Measurements from ENCODE around the gene VPS52.
"Not testable (repeated sequence)": the region's sequence is repeated elsewhere in the genome, so short reads cannot be mapped to it uniquely, and the experiment has no call there.

VPS52 gene

GRCh38 chr6:33299237-33299944 is 27.7 kb upstream of the VPS52 start:
- FAIRE-seq: peak; percentile 55

GRCh38 chr6:33298773-33299236 is 27.1 kb upstream of the VPS52 start, which contains the start of gene RGL2:
Gene RGL2 (minus strand): TSS chr6:33298942. CDS start chr6:33298610, 332 bp downstream.
- FAIRE-seq: no peak

DNA sequence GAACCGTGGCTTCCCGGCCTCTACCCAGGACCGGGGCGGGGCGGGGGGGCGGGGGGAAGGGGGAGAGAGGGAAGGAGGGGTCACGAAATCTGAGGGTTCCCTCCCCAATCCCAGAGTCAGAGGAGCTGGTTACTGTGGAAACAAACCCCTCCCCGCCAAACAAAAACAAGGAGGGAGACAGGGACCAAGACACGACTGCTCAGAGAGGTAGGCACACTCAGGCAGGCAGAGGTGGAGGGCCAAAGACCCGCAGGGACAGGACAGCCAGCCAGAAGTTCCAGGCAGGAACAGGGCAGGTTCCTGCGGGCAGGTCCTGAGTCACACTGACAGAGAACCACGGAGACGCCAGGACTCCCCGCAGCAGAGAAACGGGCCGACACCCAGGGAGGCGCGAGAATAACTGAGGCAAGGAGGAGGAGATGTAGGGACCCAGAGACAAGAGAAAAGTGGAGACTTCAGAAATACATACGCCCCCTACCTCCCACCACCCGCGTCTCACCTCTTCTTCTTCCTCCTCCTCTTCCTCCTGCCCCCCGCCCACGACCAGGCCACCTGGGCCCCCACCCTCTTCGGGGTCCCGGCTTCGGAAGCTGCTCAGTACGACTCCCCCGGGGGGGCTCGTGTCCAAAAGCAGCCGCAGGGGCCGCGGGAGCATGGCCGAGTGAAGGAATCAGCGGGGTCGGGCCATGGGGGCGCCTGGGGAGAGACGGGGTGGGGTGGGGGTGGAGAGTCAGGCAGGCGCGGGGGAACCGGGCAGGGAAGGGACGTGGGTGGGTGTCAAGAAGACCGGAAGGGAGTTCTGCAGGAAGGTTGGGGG is 26.5 kb upstream of the VPS52 start:
- FAIRE-seq: no peak

- no peak for FAIRE-seq
These were observed 25.8 kb upstream of the VPS52 start for GRCh38 chr6:33297406-33297955.

DNA sequence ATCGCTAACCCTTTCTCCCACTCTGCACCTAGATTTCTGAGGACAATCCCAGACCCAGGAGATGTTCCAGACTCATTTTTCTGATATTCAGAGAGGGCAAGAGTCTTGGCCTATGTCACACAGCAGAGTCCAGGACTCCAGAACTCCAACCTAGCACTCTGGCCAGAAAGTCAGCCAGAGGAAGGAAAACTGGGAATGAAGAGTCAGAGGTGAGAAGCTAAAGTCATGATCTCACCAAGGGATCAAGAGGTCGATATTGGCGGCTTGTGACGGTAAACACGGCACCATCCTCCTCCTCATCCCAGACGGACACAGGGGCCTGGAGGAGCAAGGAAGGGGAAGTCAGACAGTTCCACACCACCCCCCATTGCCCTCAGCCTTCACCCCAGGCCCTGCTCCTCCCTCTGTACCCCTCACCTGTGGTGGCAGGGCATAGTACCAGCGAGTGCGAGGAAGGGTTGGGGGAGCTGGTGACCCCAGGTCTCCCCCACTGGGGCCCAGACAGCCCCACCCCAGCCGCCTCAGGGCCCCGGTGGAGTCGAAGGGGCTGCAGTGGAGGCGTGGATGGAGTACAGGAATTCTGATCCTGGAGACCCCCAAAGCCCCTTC is 25.2 kb upstream of the VPS52 start:
- FAIRE-seq: no peak

DNA sequence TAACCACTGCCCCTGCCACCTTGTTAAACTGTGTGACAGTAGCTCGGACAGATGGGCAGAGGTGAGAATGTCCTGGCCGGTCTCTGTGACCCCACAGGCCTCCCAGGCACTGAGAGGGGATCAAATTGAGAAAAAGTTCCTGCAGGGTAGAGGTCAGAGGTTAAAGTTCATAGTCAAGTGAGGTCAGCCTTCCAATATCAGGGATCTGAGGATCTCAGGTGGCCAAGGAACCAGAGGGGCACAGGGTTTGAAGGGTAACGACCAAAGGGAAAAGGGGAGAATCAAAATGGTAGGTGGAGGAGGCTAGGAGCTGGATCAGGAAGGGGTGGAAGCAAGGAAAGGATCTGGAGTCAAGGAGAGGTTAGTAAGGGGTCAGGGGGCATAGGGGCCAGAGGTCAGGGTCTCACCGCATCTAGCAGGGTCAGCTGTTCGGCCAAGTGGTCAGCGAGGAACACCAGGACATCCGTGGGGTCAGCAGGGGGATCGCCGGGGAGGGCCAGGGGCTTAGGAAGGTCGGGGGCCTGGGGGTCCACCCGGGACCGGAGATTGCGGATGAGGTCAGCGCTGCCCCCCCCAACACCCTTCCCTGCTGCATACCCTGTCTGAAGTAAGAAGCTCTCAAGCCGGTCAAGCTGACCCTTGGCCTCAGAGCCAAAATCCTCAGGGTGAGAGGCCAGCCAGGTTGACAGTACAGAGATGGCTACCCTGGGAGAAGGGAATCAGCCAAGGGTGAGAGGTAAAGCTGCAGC is 24.1 kb upstream of the VPS52 start:
- no peak for FAIRE-seq

- no peak for FAIRE-seq
These were observed 22.6 kb upstream of the VPS52 start for GRCh38 chr6:33294086-33294823.

GRCh38 chr6:33292996-33293682 is 21.5 kb upstream of the VPS52 start:
- FAIRE-seq: no peak

DNA sequence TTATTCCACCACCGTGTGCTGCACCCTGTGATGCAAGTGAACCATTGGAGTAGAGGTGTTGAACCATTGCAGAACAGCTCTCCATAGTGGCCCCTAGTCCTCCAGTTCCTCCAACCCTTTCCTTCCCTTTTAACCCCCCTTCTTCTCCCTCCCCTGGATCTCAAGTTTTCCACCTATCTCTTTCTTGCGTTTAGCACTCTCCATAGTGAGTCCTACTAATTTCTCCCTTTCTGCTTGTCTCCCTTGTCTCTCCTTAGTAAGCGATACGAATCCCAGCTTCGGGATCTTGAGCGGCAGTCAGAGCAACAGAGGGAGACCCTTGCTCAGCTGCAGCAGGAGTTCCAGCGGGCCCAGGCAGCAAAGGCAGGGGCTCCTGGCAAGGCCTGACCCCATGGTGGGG is 18.8 kb upstream of the VPS52 start:
- FAIRE-seq: no peak

- no peak for FAIRE-seq
These were observed 18.2 kb upstream of the VPS52 start for GRCh38 chr6:33289784-33290315.

DNA sequence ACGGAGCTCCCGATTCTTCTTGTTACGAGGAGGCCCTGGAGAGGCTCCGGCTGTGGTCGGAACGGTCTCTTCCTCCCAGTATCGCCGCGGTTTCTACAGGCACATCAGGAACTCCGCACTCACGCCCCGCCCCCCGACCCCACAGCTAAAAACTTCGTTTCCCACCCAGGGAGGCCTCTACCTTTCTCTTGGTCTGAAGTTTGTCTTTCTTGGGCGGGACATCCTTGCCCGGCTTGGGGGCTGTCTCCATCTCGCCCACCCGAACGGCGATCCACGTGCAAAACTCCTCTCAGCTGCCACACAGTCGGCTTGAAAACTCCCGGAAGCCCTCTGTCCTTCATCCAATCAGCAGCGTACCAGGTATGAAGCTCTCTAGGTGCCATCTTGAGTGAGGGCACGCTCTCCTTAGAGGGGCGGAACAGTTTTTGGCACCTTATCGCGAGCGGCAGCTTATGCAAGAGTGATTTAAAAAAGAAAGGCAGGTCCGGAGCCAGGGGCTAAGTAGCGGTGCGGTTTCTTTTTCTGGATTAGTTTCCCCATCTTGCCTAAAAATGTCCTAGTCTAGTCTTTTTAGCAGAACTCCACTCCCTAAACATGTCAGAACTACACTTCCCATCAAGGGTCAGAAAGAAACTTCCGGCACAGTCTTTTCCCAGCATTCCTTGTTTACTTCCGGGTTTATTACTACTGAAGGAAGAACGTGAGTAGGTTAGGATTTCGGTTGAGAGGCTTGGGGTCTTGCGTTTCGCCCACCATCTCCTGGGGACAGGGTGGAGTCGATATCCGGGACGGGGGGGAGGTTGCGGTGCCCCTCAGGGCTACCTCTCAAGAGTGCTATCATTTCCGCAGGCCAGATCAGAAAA is 17.5 kb upstream of the VPS52 start, which contains the start of the genes PFDN6 and WDR46:
Gene PFDN6 (plus strand): TSS at position 681 of the 863 bp plus-strand sequence. CDS start 256 bp downstream, outside the sequence.
Gene WDR46 (minus strand): TSS at position 319 of the 863 bp plus-strand sequence. CDS start 69 bp downstream, at position 250.
- no peak for FAIRE-seq

GRCh38 chr6:33288141-33288920 is 16.7 kb upstream of the VPS52 start:
- FAIRE-seq: no peak

GRCh38 chr6:33286946-33287914 is 15.6 kb upstream of the VPS52 start:
- FAIRE-seq: no peak

DNA sequence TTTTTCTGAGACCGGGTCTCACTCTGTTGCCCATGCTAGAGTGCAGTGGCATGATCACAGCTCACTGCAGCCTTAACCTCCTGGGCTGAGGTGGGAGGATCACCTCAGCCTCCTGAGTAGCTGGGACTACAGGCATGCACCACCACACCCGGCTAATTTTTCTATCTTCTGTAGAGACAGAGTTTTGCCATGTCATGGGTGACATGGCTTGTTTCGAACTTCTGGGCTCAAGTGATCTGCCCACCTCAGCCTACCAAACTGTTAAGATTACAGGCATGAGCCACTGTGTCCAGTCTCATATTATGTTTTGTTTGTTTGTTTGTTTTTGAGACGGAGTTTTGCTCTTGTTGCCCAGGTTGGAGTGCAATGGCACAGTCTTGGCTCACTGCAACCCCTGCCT is 13.5 kb upstream of the VPS52 start:
- not testable (repeated sequence) for FAIRE-seq

- FAIRE-seq: no peak
These were observed 8.9 kb upstream of the VPS52 start for GRCh38 chr6:33280539-33280938.

DNA sequence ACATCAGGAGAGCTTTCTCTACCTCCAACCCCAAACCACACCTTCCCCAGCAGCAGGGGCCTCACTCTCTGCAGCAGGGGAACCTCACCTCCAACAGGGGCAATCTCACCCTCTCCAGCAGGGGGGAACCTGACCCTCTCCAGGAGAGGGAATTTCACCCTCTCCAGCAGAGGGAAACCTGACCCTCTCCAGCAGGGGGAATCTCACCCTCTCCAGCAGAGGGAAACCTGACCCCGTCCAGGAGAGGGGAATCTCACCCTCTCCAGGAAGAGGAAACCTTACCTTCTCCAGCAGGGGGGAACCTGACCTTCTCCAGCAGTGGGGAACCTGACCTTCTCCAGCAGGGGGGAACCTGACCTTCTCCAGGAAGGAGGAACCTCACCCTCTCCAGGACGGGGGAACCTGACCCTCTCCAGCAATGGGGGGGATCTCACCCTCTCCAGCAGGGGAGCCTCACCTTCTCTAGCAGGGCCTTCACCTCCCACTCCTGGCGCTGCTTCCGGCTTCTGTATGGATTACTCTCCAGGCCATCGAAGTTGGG is 8.4 kb upstream of the VPS52 start:
- FAIRE-seq: no peak

DNA sequence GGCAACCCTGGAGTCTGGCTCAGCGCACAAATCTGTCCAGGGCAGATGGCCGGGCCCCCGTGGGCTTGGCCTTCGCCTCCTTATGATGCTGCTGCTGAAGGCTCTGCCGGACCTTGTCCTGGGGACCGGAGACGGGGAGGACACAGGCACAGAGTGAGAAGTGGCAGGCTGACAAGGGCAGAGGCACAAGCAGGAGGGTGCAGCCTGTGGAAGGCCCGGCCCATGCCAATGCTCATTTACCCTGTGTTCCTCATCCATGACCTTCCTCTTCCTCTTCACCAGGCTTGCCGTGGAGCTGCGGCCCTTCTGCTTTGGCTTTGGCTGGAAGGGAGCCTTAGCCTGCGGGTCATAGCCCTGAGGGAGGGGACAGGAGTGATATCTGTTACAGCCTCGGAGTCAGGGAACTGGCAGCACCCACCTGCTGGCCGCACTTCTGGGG is 7.6 kb upstream of the VPS52 start:
- FAIRE-seq: no peak

Data from endometrium (tissue), 2 donors.